WTC11 (cell line): ENCODE measurements around the gene ZPR1. TPM values are rescaled to one million over a fixed set of nuclear protein-coding genes. Genes with fewer than 3 reads are reported as not detected.

Experiments
- ATAC-seq: fragments of 200-7000 bp; cut with Tn5 transposase; 2 replicates; pipeline ENCODE4 v1.10.0; 2021; ENCODE audit warnings: mild to moderate bottlenecking, moderate library complexity
- CTCF ChIA-PET: fragments of 300-600 bp; sonication (Branson Sonifier 250); formaldehyde crosslinking; loops from one replicate; lab custom pipeline; 2021; ENCODE audit warnings: antibody characterized with exemption; lab: Charles Lee
- POLR2A ChIA-PET: fragments of 350-600 bp; sonication (Branson Sonifier 250); formaldehyde crosslinking; loops from one replicate; lab custom pipeline; 2021; ENCODE audit warnings: antibody characterized with exemption; lab: Charles Lee
- DNase-seq: peaks from one replicate; pipeline ENCODE4 v3.0.0; 2021; ENCODE audit warnings: low spot score
- H3K27ac Mint-ChIP-seq: 2 replicates; pipeline ENCODE4 v1.8.0; 2021; ENCODE audit warnings: mixed read lengths
- H3K27me3 Mint-ChIP-seq: 2 replicates; pipeline ENCODE4 v1.8.0; 2021; ENCODE audit warnings: low read depth, mild to moderate bottlenecking, moderate library complexity, mixed read lengths
- H3K36me3 Mint-ChIP-seq: 2 replicates; pipeline ENCODE4 v1.8.0; 2021; ENCODE audit warnings: mixed read lengths
- H3K4me1 Mint-ChIP-seq: 2 replicates; pipeline ENCODE4 v1.8.0; 2022; ENCODE audit warnings: mixed read lengths
- H3K4me3 Mint-ChIP-seq: 2 replicates; pipeline ENCODE4 v1.8.0; 2021; ENCODE audit warnings: mild to moderate bottlenecking, moderate library complexity, mixed read lengths
- H3K9me3 Mint-ChIP-seq: 2 replicates; pipeline ENCODE4 v1.8.0; 2021; ENCODE audit warnings: mixed read lengths
- JUN ChIP-seq: sonication (generic); formaldehyde crosslinking; IDR thresholded peaks from 2 replicates; pipeline ENCODE4 v1.8.0; 2023; ENCODE audit warnings: mild to moderate bottlenecking, missing genetic modification reagents
- total RNA-seq: library from RNA; stranded (reverse); gene quantifications from 3 replicates; pipeline ENCODE4 v1.2.3, GENCODE V29; 2021
- TF ChIP-seq, protein P1 (sequence below): fragments of 250-450 bp; sonication (Bioruptor Pico); conservative IDR thresholded peaks from 2 replicates; pipeline ENCODE4 v1.9.0; 2021; ENCODE audit warnings: mild to moderate bottlenecking
- TF ChIP-seq, protein P2 (sequence below): sonication (generic); formaldehyde crosslinking; IDR thresholded peaks from 2 replicates; pipeline ENCODE4 v1.8.1; 2022; ENCODE audit warnings: missing genetic modification reagents, borderline replicate concordance
- TF ChIP-seq, protein P3 (sequence below): fragments of 250-450 bp; sonication (Bioruptor Pico); IDR thresholded peaks from 2 replicates; pipeline ENCODE4 v1.9.0; 2021; ENCODE audit warnings: mild to moderate bottlenecking
- TF ChIP-seq, protein P4 (sequence below): sonication (generic); formaldehyde crosslinking; IDR thresholded peaks from 2 replicates; pipeline ENCODE4 v1.8.1; 2022; ENCODE audit warnings: mild to moderate bottlenecking, missing genetic modification reagents, moderate library complexity, borderline replicate concordance
- TF ChIP-seq, protein P5 (sequence below): fragments of 250-450 bp; sonication (Bioruptor Pico); IDR thresholded peaks from 2 replicates; pipeline ENCODE4 v2.1.2; 2022; ENCODE audit warnings: mild to moderate bottlenecking, moderate library complexity
- TF ChIP-seq, protein P6 (sequence below): sonication (generic); formaldehyde crosslinking; IDR thresholded peaks from 2 replicates; pipeline ENCODE4 v1.8.0; 2023; ENCODE audit warnings: mild to moderate bottlenecking, missing genetic modification reagents
- TF ChIP-seq, protein P7 (sequence below): fragments of 250-450 bp; sonication (Bioruptor Pico); IDR thresholded peaks from 2 replicates; pipeline ENCODE4 v1.9.0; 2021; ENCODE audit warnings: mild to moderate bottlenecking, borderline replicate concordance
- TF ChIP-seq, protein P8 (sequence below): fragments of 250-450 bp; sonication (Bioruptor Pico); IDR thresholded peaks from 2 replicates; pipeline ENCODE4 v1.8.0; 2021; ENCODE audit warnings: mild to moderate bottlenecking
- TF ChIP-seq, protein P9 (sequence below): sonication (generic); formaldehyde crosslinking; IDR thresholded peaks from 2 replicates; pipeline ENCODE4 v1.8.1; 2023; ENCODE audit warnings: mild to moderate bottlenecking, missing genetic modification reagents

The ZPR1 gene
- total RNA-seq, 1 experiment from 2014 or later = 59.6 TPM

DNA sequence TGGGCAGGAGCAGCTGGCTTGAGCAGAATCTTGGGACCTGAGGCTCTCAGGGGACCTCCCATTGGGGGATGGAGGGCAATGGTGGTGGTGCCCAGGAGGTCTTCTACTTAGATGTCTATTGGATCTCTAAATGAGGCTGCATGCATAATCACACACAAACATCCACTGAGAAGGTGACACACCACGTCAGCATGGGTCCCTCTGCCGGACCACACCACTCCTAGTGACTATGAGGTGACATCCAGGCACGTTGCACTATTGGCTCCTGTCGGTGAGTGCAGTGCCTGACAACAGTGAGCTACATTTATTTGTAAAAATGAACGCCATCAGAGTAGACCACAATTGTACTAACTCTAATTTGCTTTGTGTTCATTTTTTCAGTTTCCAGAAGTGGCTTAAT, 37.6 kb upstream of the ZPR1 start (continued):
- TF ChIP-seq, protein P1, sequence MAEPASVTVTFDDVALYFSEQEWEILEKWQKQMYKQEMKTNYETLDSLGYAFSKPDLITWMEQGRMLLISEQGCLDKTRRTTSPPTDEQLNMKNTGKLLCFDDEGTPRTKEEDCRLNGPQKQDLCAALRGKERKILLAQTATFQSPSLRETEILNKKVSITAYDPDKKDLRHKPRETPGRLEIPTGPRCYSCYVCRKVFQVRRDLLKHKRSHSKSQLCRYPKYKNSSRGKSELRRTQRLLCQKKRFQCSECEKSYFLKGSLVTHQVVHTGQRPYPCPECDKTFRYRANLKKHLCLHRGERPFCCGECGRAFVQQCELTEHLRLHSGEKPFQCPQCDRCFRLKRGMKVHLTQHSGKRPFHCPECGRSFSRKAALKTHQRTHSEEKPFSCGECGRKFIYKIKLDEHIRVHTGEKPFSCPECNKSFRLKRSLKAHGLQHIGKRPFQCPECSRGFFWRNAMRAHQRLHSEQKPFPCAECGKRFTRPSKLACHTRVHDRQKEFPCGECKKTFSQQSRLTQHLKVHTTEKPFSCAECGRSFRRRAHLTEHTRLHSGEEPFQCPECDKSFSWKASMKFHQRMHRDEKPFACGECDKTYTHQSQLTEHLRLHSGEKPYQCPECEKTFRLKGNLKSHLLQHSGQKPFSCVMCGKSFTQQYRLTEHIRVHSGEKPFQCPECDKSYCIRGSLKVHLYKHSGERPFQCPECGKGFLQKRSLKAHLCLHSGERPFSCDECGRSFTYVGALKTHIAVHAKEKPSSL = no peak
- TF ChIP-seq, protein P2, sequence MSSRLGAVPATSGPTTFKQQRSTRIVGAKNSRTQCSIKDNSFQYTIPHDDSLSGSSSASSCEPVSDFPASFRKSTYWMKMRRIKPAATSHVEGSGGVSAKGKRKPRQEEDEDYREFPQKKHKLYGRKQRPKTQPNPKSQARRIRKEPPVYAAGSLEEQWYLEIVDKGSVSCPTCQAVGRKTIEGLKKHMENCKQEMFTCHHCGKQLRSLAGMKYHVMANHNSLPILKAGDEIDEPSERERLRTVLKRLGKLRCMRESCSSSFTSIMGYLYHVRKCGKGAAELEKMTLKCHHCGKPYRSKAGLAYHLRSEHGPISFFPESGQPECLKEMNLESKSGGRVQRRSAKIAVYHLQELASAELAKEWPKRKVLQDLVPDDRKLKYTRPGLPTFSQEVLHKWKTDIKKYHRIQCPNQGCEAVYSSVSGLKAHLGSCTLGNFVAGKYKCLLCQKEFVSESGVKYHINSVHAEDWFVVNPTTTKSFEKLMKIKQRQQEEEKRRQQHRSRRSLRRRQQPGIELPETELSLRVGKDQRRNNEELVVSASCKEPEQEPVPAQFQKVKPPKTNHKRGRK = no peak
- TF ChIP-seq, protein P3, sequence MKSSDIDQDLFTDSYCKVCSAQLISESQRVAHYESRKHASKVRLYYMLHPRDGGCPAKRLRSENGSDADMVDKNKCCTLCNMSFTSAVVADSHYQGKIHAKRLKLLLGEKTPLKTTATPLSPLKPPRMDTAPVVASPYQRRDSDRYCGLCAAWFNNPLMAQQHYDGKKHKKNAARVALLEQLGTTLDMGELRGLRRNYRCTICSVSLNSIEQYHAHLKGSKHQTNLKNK (CRISPR knock-in tag) = no peak
- TF ChIP-seq, all 79 proteins: peak for 0

DNA sequence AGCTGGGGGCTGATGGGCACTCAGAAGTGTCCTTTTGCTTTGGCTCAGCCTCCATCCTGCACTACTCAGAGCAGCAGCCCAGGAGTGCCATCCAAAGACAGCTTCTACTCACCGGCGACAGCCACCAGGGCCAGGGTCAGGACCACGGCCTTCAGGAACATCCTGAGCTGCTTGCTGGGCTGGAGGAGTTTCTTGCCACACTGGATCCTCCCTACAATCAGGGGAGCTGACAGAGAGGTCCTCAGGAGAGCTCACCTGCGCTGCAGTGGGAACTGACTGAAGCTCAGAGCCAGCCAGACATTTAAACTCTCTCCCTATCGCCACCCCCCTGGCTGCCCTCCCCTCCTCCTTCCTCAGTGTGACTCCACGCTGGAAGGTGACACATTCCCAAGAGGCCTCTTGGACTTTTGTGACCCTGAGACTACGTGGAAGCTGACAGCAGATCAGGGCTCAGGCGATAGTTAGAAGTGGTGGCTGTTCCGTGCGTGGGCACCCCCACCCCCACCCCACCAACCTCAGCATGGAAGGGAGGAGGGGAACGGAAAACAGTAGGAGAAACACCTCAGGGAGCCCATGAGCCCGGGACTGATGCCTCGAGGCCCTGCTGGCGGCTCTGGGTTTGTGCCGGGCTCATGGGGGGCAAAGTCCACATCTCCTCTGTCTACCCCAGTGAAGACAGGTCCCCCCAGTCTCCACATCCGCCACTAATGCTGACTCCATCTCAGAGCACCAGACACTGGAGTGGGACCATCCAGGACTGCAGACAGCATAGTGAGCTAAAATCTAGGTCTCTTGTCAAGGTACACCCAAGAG, 35.4 kb upstream of the ZPR1 start, which contains the start of gene APOA4:
APOA4 (minus strand) TSS at position 274 of the 813 bp plus-strand sequence; CDS start at position 161, 113 bp downstream.
- H3K36me3 Mint-ChIP-seq = no peaks in the 10 kb centered on the region
- ChIA-PET POLR2A (no interaction called here), CTCF (interaction anchor here (0.5 to 2.4 kb wide), 5 partner anchors 13 to 606 kb away, joined by 3 to 17 read pairs (median 4); partner anchors contain the start of gene APOA5)
- H3K4me3 Mint-ChIP-seq = no peak within 1 kb of the TSS
- no peak within 1 kb of the TSS for H3K27ac Mint-ChIP-seq
- no peaks in the 10 kb centered on the region for H3K9me3 Mint-ChIP-seq
- no peak for ATAC-seq
- H3K4me1 Mint-ChIP-seq = no peaks in the 10 kb centered on the region
- no peaks in the 10 kb centered on the region; the same call in 1 of the 2 replicates for H3K27me3 Mint-ChIP-seq
- DNase-seq = no peak
- TF ChIP-seq, protein P4, sequence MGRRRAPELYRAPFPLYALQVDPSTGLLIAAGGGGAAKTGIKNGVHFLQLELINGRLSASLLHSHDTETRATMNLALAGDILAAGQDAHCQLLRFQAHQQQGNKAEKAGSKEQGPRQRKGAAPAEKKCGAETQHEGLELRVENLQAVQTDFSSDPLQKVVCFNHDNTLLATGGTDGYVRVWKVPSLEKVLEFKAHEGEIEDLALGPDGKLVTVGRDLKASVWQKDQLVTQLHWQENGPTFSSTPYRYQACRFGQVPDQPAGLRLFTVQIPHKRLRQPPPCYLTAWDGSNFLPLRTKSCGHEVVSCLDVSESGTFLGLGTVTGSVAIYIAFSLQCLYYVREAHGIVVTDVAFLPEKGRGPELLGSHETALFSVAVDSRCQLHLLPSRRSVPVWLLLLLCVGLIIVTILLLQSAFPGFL (CRISPR knock-in tag) = no peak
- TF ChIP-seq, protein P5, sequence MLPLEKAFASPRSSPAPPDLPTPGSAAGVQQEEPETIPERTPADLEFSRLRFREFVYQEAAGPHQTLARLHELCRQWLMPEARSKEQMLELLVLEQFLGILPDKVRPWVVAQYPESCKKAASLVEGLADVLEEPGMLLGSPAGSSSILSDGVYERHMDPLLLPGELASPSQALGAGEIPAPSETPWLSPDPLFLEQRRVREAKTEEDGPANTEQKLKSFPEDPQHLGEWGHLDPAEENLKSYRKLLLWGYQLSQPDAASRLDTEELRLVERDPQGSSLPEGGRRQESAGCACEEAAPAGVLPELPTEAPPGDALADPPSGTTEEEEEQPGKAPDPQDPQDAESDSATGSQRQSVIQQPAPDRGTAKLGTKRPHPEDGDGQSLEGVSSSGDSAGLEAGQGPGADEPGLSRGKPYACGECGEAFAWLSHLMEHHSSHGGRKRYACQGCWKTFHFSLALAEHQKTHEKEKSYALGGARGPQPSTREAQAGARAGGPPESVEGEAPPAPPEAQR (CRISPR knock-in tag) = no peak
- TF ChIP-seq, protein P6, sequence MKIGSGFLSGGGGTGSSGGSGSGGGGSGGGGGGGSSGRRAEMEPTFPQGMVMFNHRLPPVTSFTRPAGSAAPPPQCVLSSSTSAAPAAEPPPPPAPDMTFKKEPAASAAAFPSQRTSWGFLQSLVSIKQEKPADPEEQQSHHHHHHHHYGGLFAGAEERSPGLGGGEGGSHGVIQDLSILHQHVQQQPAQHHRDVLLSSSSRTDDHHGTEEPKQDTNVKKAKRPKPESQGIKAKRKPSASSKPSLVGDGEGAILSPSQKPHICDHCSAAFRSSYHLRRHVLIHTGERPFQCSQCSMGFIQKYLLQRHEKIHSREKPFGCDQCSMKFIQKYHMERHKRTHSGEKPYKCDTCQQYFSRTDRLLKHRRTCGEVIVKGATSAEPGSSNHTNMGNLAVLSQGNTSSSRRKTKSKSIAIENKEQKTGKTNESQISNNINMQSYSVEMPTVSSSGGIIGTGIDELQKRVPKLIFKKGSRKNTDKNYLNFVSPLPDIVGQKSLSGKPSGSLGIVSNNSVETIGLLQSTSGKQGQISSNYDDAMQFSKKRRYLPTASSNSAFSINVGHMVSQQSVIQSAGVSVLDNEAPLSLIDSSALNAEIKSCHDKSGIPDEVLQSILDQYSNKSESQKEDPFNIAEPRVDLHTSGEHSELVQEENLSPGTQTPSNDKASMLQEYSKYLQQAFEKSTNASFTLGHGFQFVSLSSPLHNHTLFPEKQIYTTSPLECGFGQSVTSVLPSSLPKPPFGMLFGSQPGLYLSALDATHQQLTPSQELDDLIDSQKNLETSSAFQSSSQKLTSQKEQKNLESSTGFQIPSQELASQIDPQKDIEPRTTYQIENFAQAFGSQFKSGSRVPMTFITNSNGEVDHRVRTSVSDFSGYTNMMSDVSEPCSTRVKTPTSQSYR (CRISPR knock-in tag) = no peak
- TF ChIP-seq, protein P7, sequence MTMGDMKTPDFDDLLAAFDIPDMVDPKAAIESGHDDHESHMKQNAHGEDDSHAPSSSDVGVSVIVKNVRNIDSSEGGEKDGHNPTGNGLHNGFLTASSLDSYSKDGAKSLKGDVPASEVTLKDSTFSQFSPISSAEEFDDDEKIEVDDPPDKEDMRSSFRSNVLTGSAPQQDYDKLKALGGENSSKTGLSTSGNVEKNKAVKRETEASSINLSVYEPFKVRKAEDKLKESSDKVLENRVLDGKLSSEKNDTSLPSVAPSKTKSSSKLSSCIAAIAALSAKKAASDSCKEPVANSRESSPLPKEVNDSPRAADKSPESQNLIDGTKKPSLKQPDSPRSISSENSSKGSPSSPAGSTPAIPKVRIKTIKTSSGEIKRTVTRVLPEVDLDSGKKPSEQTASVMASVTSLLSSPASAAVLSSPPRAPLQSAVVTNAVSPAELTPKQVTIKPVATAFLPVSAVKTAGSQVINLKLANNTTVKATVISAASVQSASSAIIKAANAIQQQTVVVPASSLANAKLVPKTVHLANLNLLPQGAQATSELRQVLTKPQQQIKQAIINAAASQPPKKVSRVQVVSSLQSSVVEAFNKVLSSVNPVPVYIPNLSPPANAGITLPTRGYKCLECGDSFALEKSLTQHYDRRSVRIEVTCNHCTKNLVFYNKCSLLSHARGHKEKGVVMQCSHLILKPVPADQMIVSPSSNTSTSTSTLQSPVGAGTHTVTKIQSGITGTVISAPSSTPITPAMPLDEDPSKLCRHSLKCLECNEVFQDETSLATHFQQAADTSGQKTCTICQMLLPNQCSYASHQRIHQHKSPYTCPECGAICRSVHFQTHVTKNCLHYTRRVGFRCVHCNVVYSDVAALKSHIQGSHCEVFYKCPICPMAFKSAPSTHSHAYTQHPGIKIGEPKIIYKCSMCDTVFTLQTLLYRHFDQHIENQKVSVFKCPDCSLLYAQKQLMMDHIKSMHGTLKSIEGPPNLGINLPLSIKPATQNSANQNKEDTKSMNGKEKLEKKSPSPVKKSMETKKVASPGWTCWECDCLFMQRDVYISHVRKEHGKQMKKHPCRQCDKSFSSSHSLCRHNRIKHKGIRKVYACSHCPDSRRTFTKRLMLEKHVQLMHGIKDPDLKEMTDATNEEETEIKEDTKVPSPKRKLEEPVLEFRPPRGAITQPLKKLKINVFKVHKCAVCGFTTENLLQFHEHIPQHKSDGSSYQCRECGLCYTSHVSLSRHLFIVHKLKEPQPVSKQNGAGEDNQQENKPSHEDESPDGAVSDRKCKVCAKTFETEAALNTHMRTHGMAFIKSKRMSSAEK (CRISPR knock-in tag) = no peak
- TF ChIP-seq JUN (CRISPR knock-in tag) = no peak
- TF ChIP-seq, protein P1 = no peak
- TF ChIP-seq, protein P3 (CRISPR knock-in tag) = no peak
- TF ChIP-seq, protein P8, sequence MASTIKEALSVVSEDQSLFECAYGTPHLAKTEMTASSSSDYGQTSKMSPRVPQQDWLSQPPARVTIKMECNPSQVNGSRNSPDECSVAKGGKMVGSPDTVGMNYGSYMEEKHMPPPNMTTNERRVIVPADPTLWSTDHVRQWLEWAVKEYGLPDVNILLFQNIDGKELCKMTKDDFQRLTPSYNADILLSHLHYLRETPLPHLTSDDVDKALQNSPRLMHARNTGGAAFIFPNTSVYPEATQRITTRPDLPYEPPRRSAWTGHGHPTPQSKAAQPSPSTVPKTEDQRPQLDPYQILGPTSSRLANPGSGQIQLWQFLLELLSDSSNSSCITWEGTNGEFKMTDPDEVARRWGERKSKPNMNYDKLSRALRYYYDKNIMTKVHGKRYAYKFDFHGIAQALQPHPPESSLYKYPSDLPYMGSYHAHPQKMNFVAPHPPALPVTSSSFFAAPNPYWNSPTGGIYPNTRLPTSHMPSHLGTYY (CRISPR knock-in tag) = no peak
- TF ChIP-seq, protein P9, sequence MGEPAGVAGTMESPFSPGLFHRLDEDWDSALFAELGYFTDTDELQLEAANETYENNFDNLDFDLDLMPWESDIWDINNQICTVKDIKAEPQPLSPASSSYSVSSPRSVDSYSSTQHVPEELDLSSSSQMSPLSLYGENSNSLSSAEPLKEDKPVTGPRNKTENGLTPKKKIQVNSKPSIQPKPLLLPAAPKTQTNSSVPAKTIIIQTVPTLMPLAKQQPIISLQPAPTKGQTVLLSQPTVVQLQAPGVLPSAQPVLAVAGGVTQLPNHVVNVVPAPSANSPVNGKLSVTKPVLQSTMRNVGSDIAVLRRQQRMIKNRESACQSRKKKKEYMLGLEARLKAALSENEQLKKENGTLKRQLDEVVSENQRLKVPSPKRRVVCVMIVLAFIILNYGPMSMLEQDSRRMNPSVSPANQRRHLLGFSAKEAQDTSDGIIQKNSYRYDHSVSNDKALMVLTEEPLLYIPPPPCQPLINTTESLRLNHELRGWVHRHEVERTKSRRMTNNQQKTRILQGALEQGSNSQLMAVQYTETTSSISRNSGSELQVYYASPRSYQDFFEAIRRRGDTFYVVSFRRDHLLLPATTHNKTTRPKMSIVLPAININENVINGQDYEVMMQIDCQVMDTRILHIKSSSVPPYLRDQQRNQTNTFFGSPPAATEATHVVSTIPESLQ (CRISPR knock-in tag) = no peak
